Keratinocyte (primary cell): Measurements from ENCODE around the gene SKAP1.

Experiments
- EZH2 ChIP-seq: IDR thresholded peaks from one replicate; pipeline ENCODE4 v1.6.1; 2012; ENCODE audit warnings: inconsistent platforms, mild to moderate bottlenecking, low read length, moderate library complexity
- TF ChIP-seq, protein P1 (sequence below), 3 experiments: IDR thresholded peaks in 1 of 3; conservative IDR thresholded peaks in 1 of 3; optimal IDR thresholded peaks in 1 of 3; 2 replicates in 2 of 3; 3 replicates in 1 of 3; pipeline versions ENCODE3 to v1.5.1; 2011; ENCODE audit warnings: low read length in 3 of 3, mild to moderate bottlenecking in 3 of 3, moderate library complexity in 2 of 3, control low read depth in 1 of 3, inconsistent platforms in 1 of 3; ENCODE audit not compliant: insufficient read depth in 2 of 3; ENCODE audit errors: extremely low read depth in 1 of 3

DNA sequence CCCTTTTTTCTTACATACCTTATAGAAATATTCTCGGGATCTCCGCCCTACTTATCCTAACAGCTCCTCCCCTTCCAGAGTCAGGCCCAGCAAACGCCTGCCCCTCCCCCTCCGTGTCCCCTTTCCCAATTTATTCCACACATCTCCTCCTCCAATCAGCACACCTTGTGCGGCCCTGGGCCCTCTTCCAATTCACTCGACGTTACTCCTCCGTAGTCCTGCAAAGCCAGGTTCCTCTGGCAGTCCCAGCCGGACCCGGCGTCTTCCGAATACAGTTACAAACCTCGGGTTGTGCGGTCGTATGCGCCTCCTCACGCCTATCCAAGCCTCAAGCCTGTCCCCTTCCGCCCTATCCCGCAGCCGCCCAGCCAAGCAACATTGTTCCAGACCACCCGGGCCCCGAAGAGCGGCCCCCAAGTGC is 329.4 kb downstream of the SKAP1 start:
- TF ChIP-seq EZH2 = no peak
- TF ChIP-seq, protein P1, sequence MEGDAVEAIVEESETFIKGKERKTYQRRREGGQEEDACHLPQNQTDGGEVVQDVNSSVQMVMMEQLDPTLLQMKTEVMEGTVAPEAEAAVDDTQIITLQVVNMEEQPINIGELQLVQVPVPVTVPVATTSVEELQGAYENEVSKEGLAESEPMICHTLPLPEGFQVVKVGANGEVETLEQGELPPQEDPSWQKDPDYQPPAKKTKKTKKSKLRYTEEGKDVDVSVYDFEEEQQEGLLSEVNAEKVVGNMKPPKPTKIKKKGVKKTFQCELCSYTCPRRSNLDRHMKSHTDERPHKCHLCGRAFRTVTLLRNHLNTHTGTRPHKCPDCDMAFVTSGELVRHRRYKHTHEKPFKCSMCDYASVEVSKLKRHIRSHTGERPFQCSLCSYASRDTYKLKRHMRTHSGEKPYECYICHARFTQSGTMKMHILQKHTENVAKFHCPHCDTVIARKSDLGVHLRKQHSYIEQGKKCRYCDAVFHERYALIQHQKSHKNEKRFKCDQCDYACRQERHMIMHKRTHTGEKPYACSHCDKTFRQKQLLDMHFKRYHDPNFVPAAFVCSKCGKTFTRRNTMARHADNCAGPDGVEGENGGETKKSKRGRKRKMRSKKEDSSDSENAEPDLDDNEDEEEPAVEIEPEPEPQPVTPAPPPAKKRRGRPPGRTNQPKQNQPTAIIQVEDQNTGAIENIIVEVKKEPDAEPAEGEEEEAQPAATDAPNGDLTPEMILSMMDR (optimal IDR thresholded peaks at IDR 0.05 in 1 of 3, IDR thresholded peaks at IDR 0.05 in 1 of 3, conservative IDR thresholded peaks at IDR 0.05 in 1 of 3; ENCODE audit: extremely low read depth in 1 of 3, insufficient read depth in 2 of 3, low read length in 3 of 3) = no peak
